Pancreas (tissue), 10 donors: ENCODE results near the gene CTSH. TPM values are rescaled to one million over a fixed set of nuclear protein-coding genes. Genes with fewer than 3 reads are reported as not detected.

Experiments
- ATAC-seq, 4 donors: fragments of 200-7000 bp; cut with Tn5 transposase; one replicate each; pipeline versions ENCODE4 v1.8.0 to v1.9.1; 2020; ENCODE audit warnings: mild to moderate bottlenecking in 4 of 4, moderate library complexity in 4 of 4
- DNase-seq, 6 donors: peaks; one replicate each; pipeline ENCODE4 v3.0.0-alpha.2; 2020
- FAIRE-seq: peaks from 2 replicates; lab custom pipeline; 2012; peaks lifted over from hg19 to GRCh38; lab: Jason Lieb, UNC
- H3K27ac ChIP-seq, 4 donors: fragments of 200-600 bp; sonication (generic); 1 replicate in 3 of 4; 2 replicates in 1 of 4; pipeline versions ENCODE4 v1.5.0 to v1.8.0; 2020
- H3K27me3 ChIP-seq, 4 donors: fragments of 200-600 bp; one replicate each; pipeline ENCODE4 v1.8.0; 2021
- H3K36me3 ChIP-seq, 3 donors: fragments of 200-600 bp; sonication (generic) in 1 of 3; one replicate each; pipeline versions ENCODE4 v1.5.0 to v1.8.0; 2020 to 2021
- H3K4me1 ChIP-seq, 3 donors: fragments of 200-600 bp; one replicate each; pipeline ENCODE4 v1.8.0; 2021
- H3K4me3 ChIP-seq, 4 donors: fragments of 200-600 bp; sonication (generic) in 2 of 4; one replicate each; pipeline versions ENCODE4 v1.5.0 to v1.8.0; 2020 to 2021
- H3K9me3 ChIP-seq, 4 donors: fragments of 200-600 bp; one replicate each; pipeline ENCODE4 v1.8.0; 2021
- CTCF ChIP-seq, 4 donors: fragments of 200-600 bp; sonication (generic) in 3 of 4; IDR thresholded peaks; one replicate each; pipeline versions ENCODE4 v1.5.0 to v1.8.0; 2021; ENCODE audit warnings: antibody characterized with exemption in 4 of 4
- WGBS, 2 donors: extraction: QIAGEN DNeasy Blood & Tissue Kit; methylation state at CpG; one replicate each; pipeline ENCODE4 v1.1.7; 2013; 5-methylcytosine and 5-hydroxymethylcytosine counted together
- intact Hi-C, 3 donors: fragments of 100-400 bp; cut with DNase I; formaldehyde crosslinking; loops; one replicate each; pipeline versions ENCODE4 v1.11.1 to v1.14.2; 2022
- polyA plus RNA-seq, 2 donors: library from polyadenylated mRNA; stranded (reverse); fragments of 200-250 nt; gene quantifications; one replicate each; pipeline ENCODE4 v1.2.3, GENCODE V29; 2013
- total RNA-seq, 6 donors: library from RNA; stranded (reverse); fragmentation: NEBNext Ultra II Directional in 4 of 6; extraction: Animal tissue kit (Norgen Biotek cat#: 25700) in 4 of 6; gene quantifications; one replicate each; pipeline versions ENCODE4 v1.2.1 to v1.2.4, GENCODE V29; 2021 to 2023
- donor health status: healthy with polysubstance abuse.
- donor health status: DM: no; HTN: no; CAD: no; lungs with moderate emphysema.
- donor health status: DM: no; HTN: no; CAD: no.
- donor health status: control.
- donor health status: control.
- donor health status: Bipolar disorder and iron deficiency.
- donor health status: DM: yes; HTN: yes; CAD: no.
- donor health status: DM: no; HTN: no; CAD: no.
- donor health status: DM: no; HTN: no; CAD: no.
- donor health status: DM: yes; HTN: yes; CAD: no.

Gene CTSH
- total and polyA plus RNA-seq, 8 donors, result 24.3 to 196 (median 77.0) TPM

GRCh38 chr15:78915341-78916087, 29.3 kb downstream of the CTSH start:
- ATAC-seq (peak in 3 of 4 donors; percentile 44 to 77 (median 73)), DNase-seq (peak in 1 of 6 donors; percentile 61), FAIRE-seq (no peak)
- no peaks in the 10 kb centered on the region for H3K9me3 ChIP-seq
- intact Hi-C loops, result no loop called here
- TF ChIP-seq CTCF (IDR thresholded peaks at IDR 0.05), result no peak
- no peaks in the 10 kb centered on the region for H3K27me3 ChIP-seq
- H3K36me3 ChIP-seq, result peaks cover 0 to 13% (median 0%) of the 10 kb centered on the region in 3 donors
- peaks cover 3 to 7% (median 3%) of the 10 kb centered on the region in 3 donors for H3K4me1 ChIP-seq
- H3K4me3 ChIP-seq, result no peak overlapping the region
- peak overlapping the region in 1 of 4 donors; percentile 33 for H3K27ac ChIP-seq
- WGBS, 2 donors, result 85 to 86% methylated on average over 12 of the region's 12 CpGs

GRCh38 chr15:78914027-78914764, 30.6 kb downstream of the CTSH start:
- peak in 2 of 4 donors; percentile 21 to 32 for TF ChIP-seq CTCF (IDR thresholded peaks at IDR 0.05)
- Histone ChIP-seq H3K27me3 (no peaks in the 10 kb centered on the region), H3K27ac (no peak overlapping the region), H3K36me3 (peaks cover 0 to 7% (median 0%) of the 10 kb centered on the region in 3 donors), H3K4me1 (peaks cover 3 to 7% (median 3%) of the 10 kb centered on the region in 3 donors), H3K9me3 (no peaks in the 10 kb centered on the region), H3K4me3 (no peak overlapping the region)
- DNase-seq (no peak), ATAC-seq (peak; percentile 16 to 55 (median 31)), FAIRE-seq (no peak)
- intact Hi-C loops, result loop anchor here in 1 of 3 donors (5.0 kb wide), 1 partner anchor 63 kb away; no protein-coding TSS in a partner anchor
- 75 to 80% methylated on average over 13 of the region's 13 CpGs for WGBS, 2 donors

GRCh38 chr15:78913012-78913411, 31.8 kb downstream of the CTSH start:
- H3K4me1 ChIP-seq, result peaks cover 3 to 7% (median 3%) of the 10 kb centered on the region in 3 donors
- ATAC-seq (no peak), FAIRE-seq (no peak), DNase-seq (no peak)
- no peaks in the 10 kb centered on the region for H3K27me3 ChIP-seq
- H3K27ac ChIP-seq, result no peak overlapping the region
- no peak overlapping the region for H3K4me3 ChIP-seq
- peaks cover 0 to 6% (median 0%) of the 10 kb centered on the region in 3 donors for H3K36me3 ChIP-seq
- WGBS, 2 donors, result 50 to 64% methylated on average over 3 of the region's 3 CpGs
- H3K9me3 ChIP-seq, result no peaks in the 10 kb centered on the region
- intact Hi-C loops, result loop anchor here in 1 of 3 donors (5.0 kb wide), 1 partner anchor 64 kb away; no protein-coding TSS in a partner anchor
- TF ChIP-seq CTCF (IDR thresholded peaks at IDR 0.05), result no peak

- Histone ChIP-seq H3K27ac (no peak overlapping the region), H3K4me1 (peaks cover 3 to 7% (median 3%) of the 10 kb centered on the region in 3 donors), H3K27me3 (no peaks in the 10 kb centered on the region), H3K36me3 (peaks cover 0 to 6% (median 0%) of the 10 kb centered on the region in 3 donors), H3K4me3 (no peak overlapping the region), H3K9me3 (no peaks in the 10 kb centered on the region)
- intact Hi-C loops, result loop anchor here in 1 of 3 donors (5.0 kb wide), 1 partner anchor 65 kb away; no protein-coding TSS in a partner anchor
- WGBS, 2 donors, result 58 to 64% methylated on average over 2 of the region's 2 CpGs
- DNase-seq, result no peak
- no peak for TF ChIP-seq CTCF (IDR thresholded peaks at IDR 0.05)
- no peak for FAIRE-seq
- no peak for ATAC-seq
These were observed 32.5 kb downstream of the CTSH start for GRCh38 chr15:78912316-78912715.
